ENCODE measurements around the gene CRYAB. TPM values are rescaled to one million over a fixed set of nuclear protein-coding genes. Genes with fewer than 3 reads are reported as not detected.
A peak's percentile ranks its signal among the peaks of the same experiment; 100 is the strongest.

The CRYAB gene
- total RNA-seq, 1 donor from 2014 or later, result 35.5 TPM

GRCh38 chr11:111878849-111879636 lies 32.5 kb downstream of the CRYAB start, which contains the start of the genes CFAP68 and FDXACB1:
Gene CFAP68, plus strand, starts transcription at chr11:111879541. Its CDS starts 20 bp downstream, at chr11:111879561.
Gene FDXACB1, minus strand, starts transcription at chr11:111879165. Its CDS starts 33 bp downstream, at chr11:111879132.
- peaks cover 16% of the 10 kb centered on the region for H3K4me1 Mint-ChIP-seq (ENCODE audit: unreplicated experiment)
- peak; percentile 98 for DNase-seq (ENCODE audit: extremely low spot score, unreplicated experiment)
- H3K4me3 Mint-ChIP-seq (ENCODE audit: unreplicated experiment), result peak within 1 kb of the TSS; percentile 95
- H3K27ac Mint-ChIP-seq (ENCODE audit: unreplicated experiment), result peak within 1 kb of the TSS; percentile 100
- H3K36me3 Mint-ChIP-seq (ENCODE audit: unreplicated experiment), result peaks cover 2% of the 10 kb centered on the region
- no peaks in the 10 kb centered on the region for H3K27me3 Mint-ChIP-seq (ENCODE audit: unreplicated experiment)
- H3K9me3 Mint-ChIP-seq (ENCODE audit: unreplicated experiment), result no peaks in the 10 kb centered on the region
- peak; percentile 97 for TF ChIP-seq CTCF (IDR thresholded peaks at IDR 0.05)

DNA sequence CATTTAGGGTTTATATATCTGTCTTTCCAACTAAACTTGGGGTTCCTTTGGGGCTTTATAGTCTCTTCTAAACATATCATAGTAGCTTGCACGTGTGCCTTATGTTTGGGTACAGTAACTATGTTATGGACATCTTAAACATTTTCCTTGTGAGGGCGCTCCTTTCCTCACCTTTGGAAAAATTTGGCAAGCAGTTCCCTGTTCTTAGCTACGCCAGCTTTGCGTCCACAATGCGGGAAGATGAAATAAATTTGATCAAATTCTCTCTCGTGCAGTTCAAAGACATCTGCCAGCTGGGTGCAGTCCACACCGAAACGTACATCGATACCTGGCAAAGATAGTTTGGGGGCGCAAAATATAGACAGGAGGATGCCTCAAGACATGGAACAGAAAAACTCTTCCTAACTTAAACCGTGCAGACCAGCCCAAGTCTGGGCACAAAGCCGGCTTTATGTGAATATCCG lies 33.2 kb downstream of the CRYAB start:
- peaks cover 2% of the 10 kb centered on the region for H3K36me3 Mint-ChIP-seq (ENCODE audit: unreplicated experiment)
- no peaks in the 10 kb centered on the region for H3K9me3 Mint-ChIP-seq (ENCODE audit: unreplicated experiment)
- peaks cover 16% of the 10 kb centered on the region for H3K4me1 Mint-ChIP-seq (ENCODE audit: unreplicated experiment)
- H3K4me3 Mint-ChIP-seq (ENCODE audit: unreplicated experiment), result peak overlapping the region; percentile 95
- peak overlapping the region; percentile 100 for H3K27ac Mint-ChIP-seq (ENCODE audit: unreplicated experiment)
- no peaks in the 10 kb centered on the region for H3K27me3 Mint-ChIP-seq (ENCODE audit: unreplicated experiment)
- TF ChIP-seq CTCF (IDR thresholded peaks at IDR 0.05), result no peak
- no peak for DNase-seq (ENCODE audit: extremely low spot score, unreplicated experiment)

GRCh38 chr11:111871693-111872161 lies 39.8 kb downstream of the CRYAB start:
- Mint-ChIP-seq H3K4me3 (ENCODE audit: unreplicated experiment) (peak overlapping the region; percentile 90), H3K9me3 (ENCODE audit: unreplicated experiment) (no peaks in the 10 kb centered on the region), H3K36me3 (ENCODE audit: unreplicated experiment) (peaks cover 18% of the 10 kb centered on the region), H3K4me1 (ENCODE audit: unreplicated experiment) (peaks cover 14% of the 10 kb centered on the region), H3K27me3 (ENCODE audit: unreplicated experiment) (no peaks in the 10 kb centered on the region), H3K27ac (ENCODE audit: unreplicated experiment) (peak overlapping the region; percentile 81)
- TF ChIP-seq CTCF (IDR thresholded peaks at IDR 0.05), result no peak
- no peak for DNase-seq (ENCODE audit: extremely low spot score, unreplicated experiment)

GRCh38 chr11:111870886-111871692 lies 40.5 kb downstream of the CRYAB start, which contains the start of gene ALG9:
Gene ALG9, minus strand, starts transcription at chr11:111871581. Its CDS starts 99 bp downstream, at chr11:111871482.
- DNase-seq (ENCODE audit: extremely low spot score, unreplicated experiment), result peak; percentile 90
- Mint-ChIP-seq H3K27ac (ENCODE audit: unreplicated experiment) (peak within 1 kb of the TSS; percentile 85), H3K4me1 (ENCODE audit: unreplicated experiment) (peaks cover 14% of the 10 kb centered on the region), H3K36me3 (ENCODE audit: unreplicated experiment) (peaks cover 23% of the 10 kb centered on the region), H3K27me3 (ENCODE audit: unreplicated experiment) (no peaks in the 10 kb centered on the region), H3K9me3 (ENCODE audit: unreplicated experiment) (no peaks in the 10 kb centered on the region), H3K4me3 (ENCODE audit: unreplicated experiment) (peak within 1 kb of the TSS; percentile 90)
- peak; percentile 39 for TF ChIP-seq CTCF (IDR thresholded peaks at IDR 0.05)
